Endodermal cell (in vitro differentiated cells): ENCODE results near the gene ROR2. TPM values are rescaled to one million over a fixed set of nuclear protein-coding genes. Genes with fewer than 3 reads are reported as not detected.

Experiments
- DNase-seq: peaks from one replicate; pipeline ENCODE4 v3.0.0-alpha.2; 2017
- H3K27ac ChIP-seq: 2 replicates; pipeline ENCODE4 v1.5.1; 2013; ENCODE audit warnings: mild to moderate bottlenecking, low read depth, low read length, moderate library complexity
- H3K27me3 ChIP-seq: 2 replicates; pipeline ENCODE4 v1.6.1; 2013; ENCODE audit warnings: mild to moderate bottlenecking, low read length, moderate library complexity; ENCODE audit not compliant: insufficient read depth, control insufficient read depth, poor library complexity, severe bottlenecking
- H3K36me3 ChIP-seq: 2 replicates; pipeline ENCODE4 v1.7.0; 2013; ENCODE audit warnings: mild to moderate bottlenecking, low read length, moderate library complexity; ENCODE audit not compliant: control insufficient read depth, insufficient read depth
- H3K4me1 ChIP-seq: one replicate; pipeline ENCODE4 v1.7.0; 2013; ENCODE audit warnings: low read length; ENCODE audit not compliant: control insufficient read depth, insufficient read depth
- H3K4me3 ChIP-seq: 2 replicates; pipeline ENCODE4 v1.5.1; 2013; ENCODE audit warnings: mild to moderate bottlenecking, low read length, moderate library complexity
- H3K9ac ChIP-seq: 2 replicates; pipeline ENCODE4 v1.6.1; 2013; ENCODE audit warnings: mild to moderate bottlenecking, low read length, moderate library complexity; ENCODE audit not compliant: poor library complexity, severe bottlenecking; ENCODE audit errors: extremely low read depth
- H3K9me3 ChIP-seq: 2 replicates; pipeline ENCODE4 v1.6.1; 2013; ENCODE audit warnings: mild to moderate bottlenecking, low read length, moderate library complexity; ENCODE audit not compliant: control insufficient read depth
- H3K27ac Mint-ChIP-seq: 2 replicates; pipeline ENCODE4 v1.8.0; 2020; ENCODE audit warnings: mixed read lengths
- H3K27me3 Mint-ChIP-seq: 2 replicates; pipeline ENCODE4 v1.8.0; 2021; ENCODE audit warnings: mild to moderate bottlenecking, mixed read lengths; ENCODE audit not compliant: insufficient read depth
- H3K36me3 Mint-ChIP-seq: 2 replicates; pipeline ENCODE4 v1.8.0; 2020; ENCODE audit warnings: low read depth, mixed read lengths
- H3K4me1 Mint-ChIP-seq: 2 replicates; pipeline ENCODE4 v1.8.0; 2020; ENCODE audit warnings: mixed read lengths
- H3K4me3 Mint-ChIP-seq: 2 replicates; pipeline ENCODE4 v1.8.0; 2020; ENCODE audit warnings: mild to moderate bottlenecking, moderate library complexity, mixed read lengths
- H3K9me3 Mint-ChIP-seq: 2 replicates; pipeline ENCODE4 v1.8.0; 2020; ENCODE audit warnings: mild to moderate bottlenecking, mixed read lengths
- CTCF ChIP-seq: fragments of 200-600 bp; sonication (generic); conservative IDR thresholded peaks from 2 replicates; pipeline ENCODE4 v1.5.0; 2021; ENCODE audit warnings: antibody characterized with exemption, mild to moderate bottlenecking
- WGBS, 2 experiments: methylation state at CpG; one replicate each; pipeline versions ENCODE4 v1.1.5 to v1.1.7; 2013; ENCODE audit warnings: missing lambda C conversion rate in 2 of 2, mixed read lengths in 1 of 2; ENCODE audit not compliant: insufficient coverage in 1 of 2, insufficient read length in 1 of 2; 5-methylcytosine and 5-hydroxymethylcytosine counted together
- microRNA-seq: library from miRNA; unstranded; fragments of <30 nt; microRNA quantifications from one replicate; pipeline ENCODE4 v1.2.0, GENCODE V29; 2020; ENCODE audit warnings: borderline microRNAs expressed
- total RNA-seq, 2 donors: library from RNA; stranded (reverse); fragmentation: NEBNext Ultra II Directional in 1 of 2; extraction: Animal tissue kit (Norgen Biotek cat#: 25700) in 1 of 2; gene quantifications; 2 replicates in 1 of 2; 3 replicates in 1 of 2; pipeline ENCODE4 v1.2.1, GENCODE V29; 2021

Gene ROR2
- total RNA-seq, 2 donors from 2014 or later, result 104 to 160 TPM

GRCh38 chr9:91516081-91516480, 433.9 kb downstream of the ROR2 start:
- Histone ChIP-seq H3K9me3 (peaks cover 7% of the 10 kb centered on the region), H3K36me3 (no peaks in the 10 kb centered on the region), H3K27me3 (no peaks in the 10 kb centered on the region), H3K27ac (no peak overlapping the region), H3K9ac (no peak overlapping the region), H3K4me1 (no peaks in the 10 kb centered on the region), H3K4me3 (no peak overlapping the region)
- Mint-ChIP-seq H3K9me3 (peaks cover 23% of the 10 kb centered on the region), H3K27me3 (no peaks in the 10 kb centered on the region), H3K36me3 (peaks cover 2% of the 10 kb centered on the region), H3K27ac (no peak overlapping the region), H3K4me1 (peaks cover 9% of the 10 kb centered on the region), H3K4me3 (no peak overlapping the region)
- TF ChIP-seq CTCF, result no peak
- no peak for DNase-seq
- WGBS, 2 experiments, result 95 to 100% methylated on average over 3 to 4 of the region's 4 CpGs

GRCh38 chr9:91515074-91515687, 434.8 kb downstream of the ROR2 start:
- H3K4me1 Mint-ChIP-seq, result peaks cover 9% of the 10 kb centered on the region
- no peak overlapping the region for H3K4me3 Mint-ChIP-seq
- no peaks in the 10 kb centered on the region for H3K36me3 ChIP-seq
- H3K9me3 ChIP-seq, result peaks cover 7% of the 10 kb centered on the region
- peaks cover 2% of the 10 kb centered on the region for H3K36me3 Mint-ChIP-seq
- H3K4me1 ChIP-seq, result no peaks in the 10 kb centered on the region
- H3K27me3 ChIP-seq, result no peaks in the 10 kb centered on the region
- peak overlapping the region; percentile 62 for H3K27ac Mint-ChIP-seq
- H3K27me3 Mint-ChIP-seq, result no peaks in the 10 kb centered on the region
- peaks cover 23% of the 10 kb centered on the region for H3K9me3 Mint-ChIP-seq
- H3K4me3 ChIP-seq, result no peak overlapping the region
- no peak overlapping the region for H3K27ac ChIP-seq
- H3K9ac ChIP-seq, result no peak overlapping the region
- no peak for TF ChIP-seq CTCF
- WGBS, 2 experiments, result 79 to 83% methylated on average over 11 to 12 of the region's 12 CpGs
- no peak for DNase-seq

Small RNAs within 50 kb of the gene (microRNA-seq; reads per million reads assigned to microRNA genes)
- gene MIR3910-1, result not detected
- not detected for gene MIR3910-2

Other genes with a start within 250 kb of the ROR2 start
- gene SPTLC1, start 165.2 kb upstream of the ROR2 start, total RNA-seq, result 10 to 100 TPM; 68.3 to 75.6 TPM